HG03460 (cell line): ENCODE measurements around the gene SORCS2.

ENCODE experiments used
- ATAC-seq: cut with Tn5 transposase; IDR thresholded peaks from one replicate; pipeline ENCODE4 v1.9.1; 2021; ENCODE audit not compliant: unreplicated experiment

Gene SORCS2

DNA sequence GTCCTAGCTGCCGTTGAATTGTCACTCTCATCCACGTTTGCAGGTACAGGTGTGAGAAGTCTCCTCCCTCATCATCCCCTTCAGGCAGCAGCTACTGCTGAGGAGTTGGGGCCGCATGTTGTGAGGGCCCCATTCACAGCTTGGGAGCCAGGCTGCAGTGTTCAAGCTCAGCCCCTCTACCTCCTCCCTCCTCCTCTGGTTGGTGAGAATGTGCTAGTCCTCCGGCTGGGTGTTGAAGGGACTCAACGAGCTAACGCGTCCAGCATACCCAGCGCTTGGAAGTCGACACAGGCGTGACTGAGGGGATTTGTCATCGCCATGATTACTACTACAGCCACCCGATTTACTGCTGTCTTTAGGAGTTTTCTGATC lies 324.4 kb downstream of the SORCS2 start:
- no peak for ATAC-seq

DNA sequence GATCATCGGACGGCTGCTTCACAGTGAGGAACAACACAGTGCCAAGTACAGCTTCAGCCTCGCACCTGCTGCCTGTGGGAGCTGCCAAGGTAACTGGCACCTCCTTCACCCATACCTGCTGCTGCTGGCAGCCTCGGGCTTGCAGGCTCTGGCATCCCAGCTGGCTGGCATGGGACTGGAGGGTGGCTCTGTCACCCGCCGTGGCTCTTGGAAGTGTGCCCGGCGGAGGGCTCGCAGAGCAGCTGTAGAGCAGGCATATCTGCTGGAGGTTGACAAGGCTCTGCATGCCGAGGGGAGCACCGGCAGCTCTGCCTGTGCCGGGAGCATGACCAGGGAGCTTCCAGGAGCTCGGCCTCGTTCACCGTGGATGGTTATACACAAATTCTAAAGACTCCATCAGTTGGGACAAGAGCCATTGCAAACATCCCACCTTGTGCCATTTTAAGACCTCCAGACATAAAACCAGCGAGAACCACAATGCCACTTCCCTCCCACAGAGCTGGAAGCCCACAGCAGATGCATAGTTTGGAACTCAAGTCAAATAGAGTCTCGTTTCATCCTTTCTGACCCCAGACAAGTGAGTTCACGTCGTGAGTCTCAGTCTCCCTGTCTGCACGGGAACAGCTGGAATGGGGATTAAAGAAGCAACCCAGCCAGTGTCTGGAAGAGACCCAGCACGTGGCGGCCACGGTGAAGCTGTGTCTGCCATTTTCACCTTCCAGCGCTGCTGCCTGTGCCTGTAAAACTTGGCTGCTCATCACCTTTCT lies 326.7 kb downstream of the SORCS2 start:
- ATAC-seq: no peak

DNA sequence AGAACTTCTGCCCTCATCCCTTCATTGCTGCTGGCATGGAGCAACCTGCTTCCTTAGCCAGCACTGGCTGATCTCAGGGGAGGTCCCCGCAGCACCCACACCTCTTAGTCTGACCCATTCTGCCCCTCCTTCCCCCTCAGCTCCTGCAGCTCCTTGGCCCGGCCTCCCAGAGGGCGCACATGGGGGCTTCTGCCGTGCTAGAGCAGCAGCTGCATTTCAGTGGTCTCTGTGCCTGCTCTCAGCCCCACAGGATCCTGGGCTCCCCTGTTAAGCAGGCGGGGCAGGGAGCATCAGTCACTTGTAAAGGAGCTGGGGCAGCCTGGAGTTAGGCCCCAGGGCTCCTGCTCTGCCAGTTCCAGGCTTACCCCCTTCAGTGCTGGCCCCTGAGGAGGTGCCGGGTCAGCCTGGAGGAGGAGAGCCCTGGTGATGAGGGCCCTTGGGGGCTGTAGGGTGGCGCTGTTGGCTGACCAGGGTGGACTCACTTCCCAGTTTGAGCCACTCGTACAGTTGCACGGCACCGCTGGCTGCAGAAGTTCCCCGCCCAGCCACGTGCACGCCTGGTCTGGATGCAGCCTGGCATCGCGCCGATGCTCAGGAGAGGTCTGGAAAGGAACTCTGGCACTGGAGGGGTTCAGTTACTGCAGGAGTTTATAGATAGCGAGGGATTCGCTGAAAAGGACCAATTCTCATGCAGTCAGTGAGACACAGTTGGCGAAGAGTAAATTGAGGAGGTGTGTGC lies 327.5 kb downstream of the SORCS2 start:
- no peak for ATAC-seq

DNA sequence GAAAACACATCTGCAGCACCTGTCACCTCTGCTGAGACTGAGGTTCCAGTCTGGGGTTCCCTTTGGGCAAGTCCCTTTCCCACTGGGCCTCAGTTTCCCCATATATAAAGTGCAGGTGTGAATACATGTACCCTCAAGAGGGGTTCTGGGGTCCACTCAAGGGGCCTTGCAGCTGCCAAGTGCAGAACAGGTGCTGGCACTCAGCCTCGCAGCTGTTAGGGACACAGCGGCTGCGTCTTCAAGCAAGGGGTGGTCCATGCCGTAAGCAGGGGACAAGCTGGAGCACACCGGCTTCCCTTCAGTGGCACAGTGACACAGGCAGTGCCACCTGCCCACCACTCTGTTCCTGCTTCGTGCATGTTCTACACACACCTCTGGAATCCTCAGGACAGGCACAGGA lies 329.3 kb downstream of the SORCS2 start:
- ATAC-seq: no peak

DNA sequence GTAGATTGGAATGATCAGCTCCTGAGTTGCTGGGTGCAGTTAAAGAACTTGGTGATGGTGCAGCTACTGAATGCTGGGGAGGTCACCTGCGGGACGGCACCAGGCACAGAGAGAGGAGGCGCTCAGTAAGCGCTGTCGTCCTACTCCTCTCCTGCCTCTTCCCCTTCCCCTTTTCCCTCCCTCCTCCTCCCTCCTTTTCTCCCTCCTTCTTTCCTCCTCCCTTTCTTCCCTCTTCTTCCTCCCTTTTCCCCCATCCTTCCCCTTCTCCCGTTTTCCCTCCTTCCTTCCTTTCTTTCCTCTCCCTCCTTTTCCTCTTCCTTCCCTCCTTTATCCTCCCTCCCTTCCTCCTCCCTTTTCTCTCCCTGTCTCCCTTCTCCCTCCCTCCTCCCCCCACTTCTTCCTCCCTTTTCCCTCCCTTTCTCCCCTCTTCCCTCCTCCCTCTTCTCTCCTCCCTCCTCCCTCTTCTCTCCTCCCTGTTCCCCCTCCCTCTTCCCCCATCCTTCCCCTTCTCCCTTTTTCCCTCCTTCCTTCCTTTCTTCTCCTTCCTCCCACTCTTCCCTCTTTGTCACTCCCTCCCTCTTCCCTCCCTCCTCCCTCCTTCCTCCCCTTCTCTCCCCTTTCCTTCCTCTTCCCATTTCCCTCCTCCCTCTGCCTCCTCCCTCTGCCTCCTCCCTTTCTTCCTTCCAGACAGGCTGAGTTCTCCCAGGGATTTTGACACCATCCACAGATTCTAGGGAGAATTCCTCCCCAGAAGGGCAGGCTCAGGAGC lies 330.3 kb downstream of the SORCS2 start:
- no peak for ATAC-seq

DNA sequence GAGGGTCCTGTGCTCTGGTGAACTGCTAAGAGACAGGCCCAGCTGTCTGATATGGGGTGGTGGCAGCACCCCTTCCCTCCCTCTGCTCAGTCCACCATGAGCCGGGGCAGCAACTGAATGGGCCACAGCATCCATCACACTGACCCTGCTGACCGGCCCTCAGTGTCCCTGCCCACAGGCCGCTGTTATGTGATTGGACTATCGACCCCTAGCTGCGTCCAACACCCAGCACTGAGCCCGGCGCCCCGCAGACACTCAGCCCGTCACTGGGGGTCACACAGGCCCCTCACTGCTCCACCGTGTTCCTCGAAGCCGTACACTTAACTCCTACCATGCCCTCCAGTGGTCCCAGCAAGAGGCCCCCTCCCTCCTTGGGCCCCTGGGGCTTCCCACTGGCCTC lies 331.2 kb downstream of the SORCS2 start:
- ATAC-seq: no peak

DNA sequence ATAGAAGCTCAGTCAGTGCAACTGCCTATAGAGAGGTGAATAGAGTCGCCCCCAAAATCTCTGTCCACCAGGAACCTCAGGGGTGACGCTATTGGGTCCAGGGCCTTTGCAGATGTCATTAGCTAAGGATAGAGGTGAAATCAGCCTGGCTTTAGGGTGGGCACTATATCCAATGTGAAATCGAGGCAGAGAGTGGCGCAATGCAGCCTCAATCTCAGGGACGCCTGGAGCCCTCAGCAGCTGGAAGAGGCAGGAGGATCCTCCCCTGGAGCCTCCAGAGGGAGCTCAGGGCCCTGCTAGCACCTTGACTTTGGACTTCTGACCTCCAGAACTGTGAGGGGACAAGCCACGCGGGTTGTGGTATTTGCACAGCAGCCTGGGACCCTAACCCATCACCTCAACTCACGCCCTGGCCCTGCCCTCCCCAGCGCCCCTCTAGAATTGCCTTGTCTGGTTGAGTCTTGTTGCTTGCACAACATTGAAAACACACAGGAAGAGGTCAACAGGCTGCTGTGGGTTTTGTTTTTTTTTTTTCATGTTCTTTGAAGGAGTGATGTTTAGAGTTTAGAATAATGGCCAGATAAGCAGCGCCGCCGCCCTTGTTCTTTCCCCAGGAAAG lies 331.8 kb downstream of the SORCS2 start:
- ATAC-seq: no peak

DNA sequence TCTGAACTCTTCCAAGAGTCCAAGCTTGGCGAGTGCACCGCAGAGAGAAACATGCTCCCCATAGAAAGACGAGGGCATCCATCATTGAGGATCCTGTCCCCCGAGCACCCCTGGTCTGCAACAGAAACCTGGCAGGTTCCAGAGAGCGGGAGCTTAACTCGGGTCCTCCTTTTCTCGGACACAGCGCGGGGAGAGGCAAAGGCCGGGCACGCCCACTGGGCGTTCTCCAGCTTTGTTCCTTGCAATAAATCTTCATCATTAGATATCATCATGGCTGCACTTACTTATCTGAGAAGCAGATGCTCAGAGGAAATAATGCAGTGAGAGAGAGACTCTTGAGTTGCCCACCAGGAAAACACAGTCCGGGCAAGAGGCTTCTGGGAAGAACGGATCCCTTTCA lies 332.5 kb downstream of the SORCS2 start:
- ATAC-seq: no peak

DNA sequence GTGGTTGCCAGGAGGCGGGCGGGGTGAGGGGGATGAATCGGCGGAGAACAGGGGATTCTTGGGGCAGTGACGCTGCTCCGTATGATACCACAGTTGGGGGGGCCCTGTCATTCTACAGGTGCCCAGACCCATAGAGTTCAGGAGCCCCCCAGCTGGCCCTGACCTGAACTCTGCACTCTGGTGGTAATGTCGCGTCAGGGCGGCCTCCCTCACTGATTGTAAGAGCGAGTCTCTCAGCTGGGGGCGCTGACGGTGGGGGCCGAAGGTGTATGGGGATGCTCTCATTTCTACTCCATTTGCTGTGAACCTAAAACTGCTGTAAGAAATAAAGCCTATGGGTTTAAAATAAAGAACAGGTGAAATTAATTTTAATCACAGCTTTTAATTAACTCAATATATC lies 334.2 kb downstream of the SORCS2 start:
- ATAC-seq: no peak

DNA sequence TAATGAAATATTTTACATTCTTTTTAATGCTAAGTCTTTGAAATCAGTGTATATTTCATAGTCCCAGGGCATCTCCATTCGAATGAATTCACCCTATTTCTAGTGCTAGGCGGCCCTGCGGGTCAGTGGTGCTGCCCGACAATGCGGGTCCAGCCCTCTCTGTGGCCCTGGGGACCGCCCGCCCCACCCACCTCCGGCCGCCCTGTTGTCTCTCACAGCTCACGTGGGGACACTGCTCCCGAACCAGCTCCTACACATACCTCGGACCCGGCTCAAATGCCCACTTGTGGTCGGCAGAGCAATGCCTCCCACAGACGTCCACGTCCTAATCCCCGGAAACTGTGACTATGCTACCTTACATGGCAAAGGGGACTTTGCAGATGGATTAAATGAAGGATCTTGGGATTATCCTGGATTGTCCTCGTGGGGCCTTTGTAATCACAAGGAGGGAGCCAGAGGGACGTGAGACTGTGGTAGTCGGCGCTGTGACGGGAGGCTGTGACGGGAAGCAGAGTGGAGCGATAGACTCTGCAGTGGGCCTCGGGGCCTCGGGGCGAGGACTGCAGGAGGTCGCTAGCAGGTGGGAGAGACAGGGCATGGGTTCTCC lies 334.7 kb downstream of the SORCS2 start:
- ATAC-seq: no peak

DNA sequence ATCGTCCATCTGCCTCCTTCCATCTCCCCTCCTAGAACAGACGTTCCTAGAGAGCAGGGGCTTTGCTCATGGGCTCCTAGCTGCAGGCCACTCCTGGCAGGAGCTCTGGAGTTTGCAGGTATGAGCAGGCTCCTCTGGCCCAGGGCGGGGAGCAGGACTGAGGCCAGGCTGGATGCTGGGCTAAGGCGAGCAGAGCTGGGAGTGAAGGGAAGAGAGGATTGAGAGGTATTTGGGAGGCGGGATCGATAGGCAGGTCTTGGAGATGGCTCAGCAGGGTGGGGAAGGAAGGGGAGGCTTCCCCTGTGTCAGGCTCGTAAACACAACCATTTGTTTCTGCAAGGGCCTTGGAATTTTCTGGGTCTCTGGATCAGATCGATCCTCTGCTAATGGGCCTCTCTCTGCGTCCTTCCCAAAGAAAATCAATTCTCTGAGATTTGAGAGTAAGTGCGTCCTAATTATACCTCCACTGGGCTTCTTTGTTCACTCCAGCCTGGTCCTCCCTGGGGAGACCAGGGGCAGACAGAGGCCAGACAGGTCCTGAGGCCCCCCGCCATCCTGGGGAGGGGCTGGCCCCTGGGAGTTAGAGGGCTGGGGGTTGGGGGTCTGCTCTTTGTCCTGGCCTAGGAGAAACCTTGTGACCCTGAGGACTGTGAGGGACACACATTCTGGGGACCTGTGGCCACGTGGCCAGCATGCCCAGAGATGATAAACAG lies 337.2 kb downstream of the SORCS2 start:
- ATAC-seq: no peak

DNA sequence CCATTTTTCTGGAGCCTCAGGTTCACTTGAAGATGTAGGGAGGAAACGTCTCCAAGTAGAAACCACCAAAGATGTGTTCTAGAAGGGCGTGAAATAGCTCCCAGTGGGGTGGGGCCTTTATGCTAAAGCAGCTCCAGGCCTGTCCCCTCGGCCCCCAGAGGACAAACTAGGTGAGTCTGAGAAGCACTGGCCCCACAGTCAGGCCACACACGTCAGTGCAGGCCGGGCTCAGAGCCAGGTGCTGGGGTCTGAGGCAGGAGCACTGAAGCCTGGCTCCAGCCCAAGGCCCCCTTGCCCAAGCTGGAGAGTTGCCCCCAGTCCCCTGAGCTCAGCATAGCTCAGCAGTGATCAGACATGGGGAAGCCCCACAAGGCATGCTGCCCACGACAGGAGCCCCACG lies 337.7 kb downstream of the SORCS2 start:
- ATAC-seq: no peak

DNA sequence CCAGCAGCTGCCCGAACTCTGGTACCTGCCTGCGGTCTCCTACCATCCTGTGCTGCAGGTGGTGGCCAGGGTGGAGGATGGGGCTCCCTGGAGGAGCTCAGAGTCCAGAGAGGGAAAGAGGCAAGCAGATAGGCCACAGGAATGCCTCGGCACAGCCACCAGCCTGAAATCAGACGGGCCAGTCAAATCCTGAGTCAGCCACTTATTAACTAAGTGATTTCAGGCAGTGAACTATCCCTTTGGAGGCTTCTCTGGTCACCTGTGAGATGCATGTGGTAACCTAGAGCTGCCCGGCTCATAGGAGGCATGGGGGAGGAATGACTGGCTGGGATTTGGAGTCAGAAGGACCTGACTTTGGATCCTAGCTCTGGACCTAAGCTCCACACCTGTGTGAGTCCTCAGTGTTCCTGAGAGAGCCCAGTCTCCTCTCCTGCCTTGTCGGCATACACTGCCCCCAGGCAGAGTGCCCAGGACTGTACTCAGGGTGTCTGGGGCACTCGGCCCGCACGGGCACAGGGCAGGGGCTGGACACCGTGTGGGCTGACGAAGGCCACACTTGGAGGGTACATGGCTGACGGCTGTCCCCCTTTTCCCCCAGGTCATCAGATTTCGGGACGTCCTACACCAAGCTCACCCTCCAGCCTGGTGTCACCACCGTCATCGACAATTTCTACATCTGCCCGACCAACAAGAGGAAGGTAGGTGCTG lies 338.7 kb downstream of the SORCS2 start:
- ATAC-seq: no peak

DNA sequence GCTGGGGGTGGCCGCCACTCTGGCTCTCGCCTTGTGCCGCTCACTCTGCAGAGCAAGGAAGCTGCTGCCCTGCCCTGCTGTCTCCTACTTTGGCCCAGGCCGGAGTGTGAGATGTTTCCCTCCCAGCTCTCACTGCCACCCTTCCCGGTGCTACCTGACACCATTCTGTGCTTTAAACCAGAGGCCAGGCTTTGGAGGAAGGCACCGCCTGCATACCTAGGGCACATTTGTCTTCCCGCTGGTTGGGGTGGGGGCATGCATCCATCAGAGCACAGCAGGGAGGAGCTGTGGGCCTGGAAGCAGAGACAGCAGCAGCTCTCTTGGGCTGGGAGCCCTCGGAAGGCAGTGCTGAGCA lies 339.3 kb downstream of the SORCS2 start:
- no peak for ATAC-seq

DNA sequence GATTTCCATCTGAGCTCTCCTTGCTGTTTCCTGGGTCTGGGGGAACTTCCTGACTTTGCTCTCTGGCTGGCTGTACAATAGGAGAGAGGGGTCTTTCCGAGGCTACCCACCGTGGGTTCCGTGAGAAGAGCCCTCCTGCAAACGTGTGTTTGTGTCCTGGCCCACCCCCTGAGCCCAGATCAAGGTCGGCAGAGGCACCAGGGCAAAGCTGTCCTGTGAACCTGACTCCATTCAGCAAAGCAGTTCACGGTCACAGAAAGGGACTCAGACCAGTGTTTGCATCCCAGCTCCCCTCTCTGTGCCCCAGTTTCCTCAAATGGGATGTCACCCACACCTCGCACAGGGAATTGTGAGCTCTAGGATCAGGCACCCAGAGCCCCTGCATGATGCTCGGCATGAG lies 339.7 kb downstream of the SORCS2 start:
- ATAC-seq: no peak

DNA sequence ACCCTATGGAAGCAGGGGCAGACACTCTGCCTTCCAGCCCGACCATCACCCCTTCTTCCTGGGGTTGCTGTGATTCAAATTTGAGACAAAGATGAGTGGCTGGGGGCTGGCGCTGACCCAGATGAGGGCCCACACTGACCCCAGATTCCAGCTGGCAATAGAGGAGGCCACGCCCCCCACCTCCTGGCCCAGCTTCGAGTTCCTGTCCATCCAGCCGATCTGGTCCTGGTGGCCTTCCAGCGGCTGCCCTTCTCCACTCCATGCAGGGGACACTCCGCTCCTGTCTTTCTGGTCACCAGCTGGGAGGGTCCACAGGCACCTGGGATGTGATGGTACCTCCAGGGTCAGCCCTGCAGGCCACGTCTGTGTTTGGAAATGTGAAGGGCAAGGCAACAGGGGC lies 340.9 kb downstream of the SORCS2 start:
- no peak for ATAC-seq

DNA sequence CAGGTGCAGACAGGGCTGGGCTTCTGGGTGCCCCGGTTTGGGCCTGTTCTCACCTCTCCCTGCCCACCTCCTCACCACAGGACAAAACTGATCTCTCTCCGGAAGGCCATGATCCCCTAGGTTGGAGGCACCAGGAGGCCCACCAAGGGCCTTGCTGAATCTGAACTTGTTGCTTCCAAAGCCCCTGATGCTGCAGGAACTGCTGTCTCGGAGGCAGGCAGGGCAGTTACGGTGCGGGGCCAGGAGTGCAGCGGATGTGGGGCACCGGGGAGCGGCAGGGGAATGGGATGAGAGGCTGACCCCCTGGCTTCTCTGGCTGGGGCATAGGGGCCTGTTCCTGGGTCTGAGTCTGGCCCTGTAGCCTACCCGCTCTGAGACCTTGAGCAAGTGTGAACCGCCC lies 342.8 kb downstream of the SORCS2 start:
- no peak for ATAC-seq

DNA sequence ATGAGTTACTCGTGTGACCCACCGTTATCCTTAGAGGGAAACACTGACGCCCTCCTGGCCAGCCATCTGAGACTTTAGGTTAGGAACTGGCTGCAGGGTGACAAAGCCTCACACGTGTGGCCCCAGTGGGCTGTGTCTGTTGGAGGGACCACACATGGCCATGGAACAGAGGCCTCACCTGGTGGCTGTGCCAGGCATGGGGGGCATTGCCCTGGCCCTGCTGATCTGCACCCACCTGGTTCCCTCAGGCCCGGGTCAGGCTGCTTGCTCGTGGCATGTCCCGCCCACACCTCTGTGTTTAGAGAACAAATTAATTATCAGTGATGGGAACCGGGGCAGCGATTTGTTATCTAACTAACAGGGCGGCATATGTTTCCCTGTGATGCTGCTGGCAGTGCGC lies 343.3 kb downstream of the SORCS2 start:
- ATAC-seq: no peak

DNA sequence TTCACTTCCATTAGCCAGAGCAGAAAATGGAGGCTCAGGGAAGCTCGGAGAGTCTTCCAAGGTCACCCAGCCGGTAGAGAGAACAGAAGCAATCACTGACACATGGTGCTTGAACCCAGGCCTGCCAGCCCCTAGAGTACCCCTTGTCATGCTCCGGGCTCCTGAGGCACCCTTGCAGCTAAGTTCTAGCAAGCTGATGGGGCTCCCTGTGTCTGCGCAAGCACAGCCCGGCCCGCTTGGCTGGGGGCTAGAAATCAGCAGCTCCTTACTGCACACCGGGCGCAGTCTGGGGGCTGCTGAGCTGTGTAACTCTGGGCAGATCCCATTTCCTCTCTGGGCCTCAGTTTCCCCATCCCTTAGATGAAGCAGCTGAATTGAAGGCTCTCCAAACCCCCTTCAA lies 344.5 kb downstream of the SORCS2 start:
- ATAC-seq: no peak

DNA sequence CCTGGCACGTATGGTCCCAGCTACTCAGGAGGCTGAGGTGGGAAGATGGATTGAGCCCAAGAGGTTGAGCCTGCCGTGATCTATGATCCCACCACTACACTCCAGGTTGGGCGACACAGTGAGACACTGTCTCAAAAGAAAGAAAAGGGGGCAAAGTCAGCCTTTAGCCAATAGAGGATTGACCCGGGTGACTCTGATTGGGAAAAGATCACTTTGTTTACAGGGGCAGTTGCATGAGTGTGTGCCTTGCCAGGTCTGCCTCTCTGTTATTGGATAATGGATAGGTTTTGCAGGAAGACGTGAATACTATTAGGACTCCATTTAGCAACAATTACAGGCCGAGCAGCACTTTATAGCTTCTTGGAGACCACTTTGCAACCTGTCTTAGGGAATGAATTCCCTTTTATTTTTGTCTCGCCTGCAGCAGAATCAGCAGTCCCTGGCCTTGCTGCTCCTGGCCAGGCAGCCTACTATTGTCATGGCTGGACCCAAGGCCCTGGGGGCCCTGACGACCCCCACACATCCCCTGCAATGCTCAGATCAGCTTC lies 345.6 kb downstream of the SORCS2 start:
- no peak for ATAC-seq
